GM12878 (cell line): ENCODE results near the gene UBASH3A.

Experiments used
- ATF2 ChIP-seq: IDR thresholded peaks from 2 replicates; pipeline ENCODE4 v1.6.1; 2012; ENCODE audit warnings: low read length, inconsistent platforms
- CEBPB ChIP-seq, 2 experiments: fragments of 150-350 bp in 1 of 2; IDR thresholded peaks; 2 replicates each; pipeline ENCODE4 v1.6.1; 2012 to 2014; ENCODE audit warnings: low read depth in 2 of 2, low read length in 2 of 2, borderline replicate concordance in 1 of 2, inconsistent platforms in 1 of 2
- CTCF ChIP-seq, 3 experiments: IDR thresholded peaks in 2 of 3; conservative IDR thresholded peaks in 1 of 3; 2 replicates each; pipeline ENCODE4 v1.5.1; 2011; ENCODE audit warnings: low read depth in 3 of 3, low read length in 3 of 3, mild to moderate bottlenecking in 3 of 3, control low read depth in 2 of 3, moderate library complexity in 2 of 3, inconsistent platforms in 1 of 3, mixed read lengths in 1 of 3; ENCODE audit not compliant: control insufficient read depth in 2 of 3, insufficient read depth in 1 of 3; ENCODE audit errors: extremely low read depth in 1 of 3
- KAT2A ChIP-seq: conservative IDR thresholded peaks from 2 replicates; pipeline ENCODE4 v1.6.1; 2011; ENCODE audit warnings: low read depth, low read length; ENCODE audit not compliant: control insufficient read depth
- MTA3 ChIP-seq: IDR thresholded peaks from 2 replicates; pipeline ENCODE4 v1.6.1; 2012; ENCODE audit warnings: low read length, inconsistent platforms, borderline replicate concordance
- MYC ChIP-seq: IDR thresholded peaks from 2 replicates; pipeline ENCODE4 v1.6.1; 2011; ENCODE audit warnings: mild to moderate bottlenecking, low read length, moderate library complexity, inconsistent platforms; ENCODE audit not compliant: insufficient read depth, insufficient replicate concordance, insufficient read length, severe bottlenecking
- POLR2AphosphoS5 ChIP-seq: IDR thresholded peaks from 2 replicates; pipeline ENCODE4 v1.6.1; 2011; ENCODE audit warnings: mild to moderate bottlenecking, low read length, inconsistent platforms
- POU2F2 ChIP-seq: IDR thresholded peaks from 3 replicates; pipeline ENCODE4 v1.6.1; 2011; ENCODE audit warnings: low read depth, mild to moderate bottlenecking, low read length, borderline replicate concordance
- RCOR1 ChIP-seq: conservative IDR thresholded peaks from 2 replicates; pipeline ENCODE4 v1.6.1; 2012; ENCODE audit warnings: low read depth, low read length, improper control_type of control experiment
- REST ChIP-seq: IDR thresholded peaks from 2 replicates; pipeline ENCODE4 v1.6.1; 2012; ENCODE audit warnings: mild to moderate bottlenecking, low read depth, low read length
- SIN3A ChIP-seq: IDR thresholded peaks from 2 replicates; pipeline ENCODE4 v1.6.1; 2012; ENCODE audit warnings: low read depth, low read length, improper control_type of control experiment
- TF ChIP-seq, protein P1 (sequence below): IDR thresholded peaks from 2 replicates; pipeline ENCODE4 v1.6.1; 2012; ENCODE audit warnings: low read depth, low read length, improper control_type of control experiment
- TF ChIP-seq, protein P2 (sequence below): fragments of 450-650 bp; IDR thresholded peaks from 2 replicates; pipeline ENCODE4 v1.6.1; 2016; ENCODE audit warnings: mild to moderate bottlenecking

DNA sequence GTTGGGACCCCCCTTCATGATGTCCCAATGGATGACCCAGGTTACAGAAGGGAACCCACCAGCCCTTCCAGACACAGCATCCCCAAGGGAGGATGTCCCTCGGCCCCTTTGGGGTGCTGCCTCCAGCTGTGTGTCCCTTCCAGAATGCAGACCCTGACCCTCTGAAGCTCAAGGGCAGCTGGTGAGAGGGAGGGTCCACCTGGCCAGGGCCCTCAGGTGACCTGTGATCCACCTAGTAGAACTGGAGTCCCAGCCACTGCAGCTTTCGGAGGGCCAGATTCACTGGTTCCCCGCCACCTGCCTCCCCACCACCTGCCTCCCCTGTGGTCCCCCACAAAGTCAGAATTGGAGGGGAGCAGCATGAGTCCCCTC, 27.8 kb upstream of the UBASH3A start:
- TF ChIP-seq, protein P1, sequence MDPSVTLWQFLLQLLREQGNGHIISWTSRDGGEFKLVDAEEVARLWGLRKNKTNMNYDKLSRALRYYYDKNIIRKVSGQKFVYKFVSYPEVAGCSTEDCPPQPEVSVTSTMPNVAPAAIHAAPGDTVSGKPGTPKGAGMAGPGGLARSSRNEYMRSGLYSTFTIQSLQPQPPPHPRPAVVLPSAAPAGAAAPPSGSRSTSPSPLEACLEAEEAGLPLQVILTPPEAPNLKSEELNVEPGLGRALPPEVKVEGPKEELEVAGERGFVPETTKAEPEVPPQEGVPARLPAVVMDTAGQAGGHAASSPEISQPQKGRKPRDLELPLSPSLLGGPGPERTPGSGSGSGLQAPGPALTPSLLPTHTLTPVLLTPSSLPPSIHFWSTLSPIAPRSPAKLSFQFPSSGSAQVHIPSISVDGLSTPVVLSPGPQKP: no peak
- no peak for TF ChIP-seq KAT2A
- TF ChIP-seq MTA3: no peak
- no peak for TF ChIP-seq ATF2
- TF ChIP-seq POU2F2: no peak
- no peak for TF ChIP-seq RCOR1
- TF ChIP-seq REST: no peak
- TF ChIP-seq POLR2AphosphoS5: no peak
- TF ChIP-seq SIN3A: no peak
- no peak for TF ChIP-seq CTCF (IDR thresholded peaks at IDR 0.05 in 2 of 3, conservative IDR thresholded peaks at IDR 0.05 in 1 of 3; ENCODE audit: control insufficient read depth in 2 of 3, extremely low read depth in 1 of 3, insufficient read depth in 1 of 3, low read depth in 3 of 3, low read length in 3 of 3)
- TF ChIP-seq MYC: no peak
- TF ChIP-seq CEBPB (IDR thresholded peaks at IDR 0.05; ENCODE audit: borderline replicate concordance in 1 of 2, low read depth in 2 of 2, low read length in 2 of 2): no peak
- TF ChIP-seq, protein P2, sequence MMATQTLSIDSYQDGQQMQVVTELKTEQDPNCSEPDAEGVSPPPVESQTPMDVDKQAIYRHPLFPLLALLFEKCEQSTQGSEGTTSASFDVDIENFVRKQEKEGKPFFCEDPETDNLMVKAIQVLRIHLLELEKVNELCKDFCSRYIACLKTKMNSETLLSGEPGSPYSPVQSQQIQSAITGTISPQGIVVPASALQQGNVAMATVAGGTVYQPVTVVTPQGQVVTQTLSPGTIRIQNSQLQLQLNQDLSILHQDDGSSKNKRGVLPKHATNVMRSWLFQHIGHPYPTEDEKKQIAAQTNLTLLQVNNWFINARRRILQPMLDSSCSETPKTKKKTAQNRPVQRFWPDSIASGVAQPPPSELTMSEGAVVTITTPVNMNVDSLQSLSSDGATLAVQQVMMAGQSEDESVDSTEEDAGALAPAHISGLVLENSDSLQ: no peak
